ENCODE results near the gene ZSCAN5C. TPM values are rescaled to one million over a fixed set of nuclear protein-coding genes. Genes with fewer than 3 reads are reported as not detected.
"Not testable (repeated sequence)": the region's sequence is repeated elsewhere in the genome, so short reads cannot be mapped to it uniquely, and the experiment has no call there.

ZSCAN5C gene
- polyA plus RNA-seq, 2 of the 4 experiments (the other 2 are of a cell fraction): not detected

GRCh38 chr19:56199687-56200086 is 2.4 kb upstream of the ZSCAN5C start:
- Histone ChIP-seq H3K4me1 (no peaks in the 10 kb centered on the region), H3K9me3 (peaks cover 9% of the 10 kb centered on the region; the same call in 2 of the 3 replicates), H3K27ac (no peak overlapping the region), H3K4me3 (no peak overlapping the region), H3K4me2 (no peak overlapping the region)
- FAIRE-seq (no peak), ATAC-seq (no peak), DNase-seq (ENCODE audit: low read depth in 1 of 2, low spot score in 1 of 2) (no peak)
- ChIA-PET CTCF (interaction anchor here (0.6 kb wide), 1 partner anchor 97 kb away, joined by 3 read pairs; no protein-coding TSS in a partner anchor), POLR2A (no interaction called here)
- WGBS (ENCODE audit: missing lambda C conversion rate): 3% methylated on average over 7 of the region's 7 CpGs
- TF ChIP-seq KDM5A (IDR thresholded peaks at IDR 0.05) (no peak), HOXA7 (CRISPR knock-in tag; IDR thresholded peaks at IDR 0.05) (no peak), EP300 (IDR thresholded peaks at IDR 0.05) (no peak), RFX5 (IDR thresholded peaks at IDR 0.05) (no peak), CHD4 (IDR thresholded peaks at IDR 0.05; ENCODE audit: borderline replicate concordance) (no peak), HOXB13 (CRISPR knock-in tag; IDR thresholded peaks at IDR 0.05; ENCODE audit: low read depth) (no peak), CTCF (IDR thresholded peaks at IDR 0.05) (no peak), RCOR1 (IDR thresholded peaks at IDR 0.05; ENCODE audit: low read depth, low read length) (no peak), ELK1 (IDR thresholded peaks at IDR 0.05; ENCODE audit: low read depth, low read length) (no peak), ZFP36 (IDR thresholded peaks at IDR 0.05; ENCODE audit: borderline replicate concordance, partially characterized antibody) (no peak), CBX2 (IDR thresholded peaks at IDR 0.05; ENCODE audit: borderline replicate concordance, low read depth) (no peak), ZC3H11A (IDR thresholded peaks at IDR 0.05) (no peak), RAD21 (conservative IDR thresholded peaks at IDR 0.05 in 1 of 2, IDR thresholded peaks at IDR 0.05 in 1 of 2) (no peak), POLR2A (IDR thresholded peaks at IDR 0.05; ENCODE audit: low read length) (no peak)

- H3K27ac ChIP-seq; H3K4me1 ChIP-seq; POLR2A ChIA-PET; DNase-seq (ENCODE audit: low read depth in 1 of 2, low spot score in 1 of 2); FAIRE-seq; H3K9me3 ChIP-seq; ATAC-seq; CTCF ChIA-PET; H3K4me3 ChIP-seq; H3K4me2 ChIP-seq: not testable (repeated sequence)
- WGBS (ENCODE audit: missing lambda C conversion rate): 5% methylated on average over 5 of the region's 5 CpGs
Measured at GRCh38 chr19:56207581-56207980, 5.5 kb downstream of the ZSCAN5C start.

GRCh38 chr19:56209091-56209490 is 7.0 kb downstream of the ZSCAN5C start:
- WGBS (ENCODE audit: missing lambda C conversion rate): 57% methylated on average over 12 of the region's 12 CpGs
- Histone ChIP-seq H3K4me2 (no peak overlapping the region), H3K9me3 (peaks cover 7% of the 10 kb centered on the region; the same call in 1 of the 3 replicates), H3K4me1 (no peaks in the 10 kb centered on the region), H3K4me3 (no peak overlapping the region), H3K27ac (no peak overlapping the region)
- POLR2A ChIA-PET: no interaction called here
- CTCF ChIA-PET: no interaction called here
- TF ChIP-seq NFE2L2 (conservative IDR thresholded peaks at IDR 0.05; ENCODE audit: low read length) (no peak), NR3C1 (IDR thresholded peaks at IDR 0.05) (no peak), REST (IDR thresholded peaks at IDR 0.05) (no peak), SREBF2 (IDR thresholded peaks at IDR 0.05) (no peak), ZSCAN20 (CRISPR knock-in tag; IDR thresholded peaks at IDR 0.05) (no peak), HOXB5 (CRISPR knock-in tag; IDR thresholded peaks at IDR 0.05) (no peak), TP53 (CRISPR knock-in tag; IDR thresholded peaks at IDR 0.05) (no peak), CTCF (IDR thresholded peaks at IDR 0.05) (no peak), JUN (IDR thresholded peaks at IDR 0.05) (no peak), GATA3 (IDR thresholded peaks at IDR 0.05; ENCODE audit: borderline replicate concordance) (no peak), ZC3H11A (IDR thresholded peaks at IDR 0.05) (no peak), RCOR1 (IDR thresholded peaks at IDR 0.05; ENCODE audit: low read depth, low read length) (no peak), ESRRA (IDR thresholded peaks at IDR 0.05; ENCODE audit: borderline replicate concordance, low read length) (no peak), MAX (IDR thresholded peaks at IDR 0.05) (no peak), NPAS2 (CRISPR knock-in tag; IDR thresholded peaks at IDR 0.05; ENCODE audit: borderline replicate concordance) (no peak), TFCP2L1 (CRISPR knock-in tag; IDR thresholded peaks at IDR 0.05) (no peak), EP300 (IDR thresholded peaks at IDR 0.05) (no peak), KDM5A (IDR thresholded peaks at IDR 0.05) (no peak)
- no peak for ATAC-seq
- no peak for DNase-seq (ENCODE audit: low read depth in 1 of 2, low spot score in 1 of 2)
- FAIRE-seq: no peak
